GM18508 (cell line): ENCODE data around the gene PWWP2B.

Source experiments
- ATAC-seq: cut with Tn5 transposase; IDR thresholded peaks from one replicate; pipeline ENCODE4 v1.9.1; 2021; ENCODE audit warnings: moderate number of reproducible peaks; ENCODE audit not compliant: insufficient read depth, unreplicated experiment

The PWWP2B gene

DNA sequence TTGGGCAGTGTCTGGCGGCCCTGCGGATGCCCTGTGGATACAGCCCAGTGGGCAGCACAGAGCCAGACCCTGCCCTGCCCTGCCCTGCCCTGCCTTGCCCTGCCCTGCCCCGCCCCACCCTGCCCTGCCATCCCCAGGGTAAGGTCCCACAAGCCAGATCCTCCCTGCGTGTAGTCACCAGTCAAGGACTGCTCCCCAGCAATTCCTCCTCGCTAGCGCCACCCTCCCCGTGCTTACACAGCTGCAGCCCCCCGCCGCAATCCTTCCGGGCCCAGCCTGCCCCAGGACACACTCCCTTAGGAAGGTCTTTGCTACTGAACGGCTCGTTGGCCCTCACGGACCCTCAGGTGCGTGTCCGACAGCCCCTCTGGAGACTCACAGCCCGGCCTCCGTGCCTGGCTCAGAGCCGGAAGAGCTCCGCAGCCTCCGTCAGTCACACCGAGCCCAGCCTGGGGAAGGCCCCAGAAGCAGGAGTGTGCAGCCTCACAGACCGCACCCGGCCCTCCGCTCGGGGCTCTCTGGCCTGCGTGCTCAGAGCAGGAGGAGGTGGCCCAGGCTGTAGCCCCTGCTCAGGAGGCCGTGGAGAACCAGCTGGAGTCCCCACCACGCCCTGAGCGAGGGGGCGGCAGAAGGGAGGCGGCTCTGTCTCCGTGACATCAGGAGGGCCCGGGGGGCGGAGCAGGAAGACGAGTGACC is 68.3 kb downstream of the PWWP2B start:
- no peak for ATAC-seq

DNA sequence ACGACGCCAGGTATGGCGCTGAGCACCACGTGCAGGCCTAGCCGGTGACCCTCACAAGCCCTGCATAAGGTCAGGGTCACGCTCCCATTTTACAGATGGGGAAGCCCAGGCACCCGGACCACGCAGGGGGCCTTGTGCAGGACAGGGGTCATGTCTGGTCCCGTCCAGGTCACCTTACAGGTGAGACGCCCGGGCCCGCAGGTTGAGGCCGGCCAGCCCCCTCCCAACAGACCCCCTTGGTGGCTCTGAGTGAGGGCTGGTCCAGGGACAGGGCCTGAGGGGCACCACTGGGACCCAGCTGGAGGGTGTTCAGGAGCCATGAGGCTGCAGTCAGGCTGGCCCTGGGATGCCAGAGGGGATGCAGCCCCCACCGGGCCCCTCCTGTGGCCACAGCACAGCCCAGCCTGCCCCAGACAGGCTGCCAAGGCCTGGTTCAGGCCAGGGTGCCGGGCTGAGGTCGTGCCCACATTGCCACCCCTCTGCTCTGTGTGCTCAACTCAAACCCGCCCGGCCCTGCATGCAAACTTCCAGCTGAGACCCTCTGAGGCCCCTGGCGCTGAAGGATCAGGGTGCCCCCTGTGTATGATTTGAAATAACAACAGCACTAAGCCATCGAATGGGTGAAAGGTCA is 69.0 kb downstream of the PWWP2B start:
- no peak for ATAC-seq

DNA sequence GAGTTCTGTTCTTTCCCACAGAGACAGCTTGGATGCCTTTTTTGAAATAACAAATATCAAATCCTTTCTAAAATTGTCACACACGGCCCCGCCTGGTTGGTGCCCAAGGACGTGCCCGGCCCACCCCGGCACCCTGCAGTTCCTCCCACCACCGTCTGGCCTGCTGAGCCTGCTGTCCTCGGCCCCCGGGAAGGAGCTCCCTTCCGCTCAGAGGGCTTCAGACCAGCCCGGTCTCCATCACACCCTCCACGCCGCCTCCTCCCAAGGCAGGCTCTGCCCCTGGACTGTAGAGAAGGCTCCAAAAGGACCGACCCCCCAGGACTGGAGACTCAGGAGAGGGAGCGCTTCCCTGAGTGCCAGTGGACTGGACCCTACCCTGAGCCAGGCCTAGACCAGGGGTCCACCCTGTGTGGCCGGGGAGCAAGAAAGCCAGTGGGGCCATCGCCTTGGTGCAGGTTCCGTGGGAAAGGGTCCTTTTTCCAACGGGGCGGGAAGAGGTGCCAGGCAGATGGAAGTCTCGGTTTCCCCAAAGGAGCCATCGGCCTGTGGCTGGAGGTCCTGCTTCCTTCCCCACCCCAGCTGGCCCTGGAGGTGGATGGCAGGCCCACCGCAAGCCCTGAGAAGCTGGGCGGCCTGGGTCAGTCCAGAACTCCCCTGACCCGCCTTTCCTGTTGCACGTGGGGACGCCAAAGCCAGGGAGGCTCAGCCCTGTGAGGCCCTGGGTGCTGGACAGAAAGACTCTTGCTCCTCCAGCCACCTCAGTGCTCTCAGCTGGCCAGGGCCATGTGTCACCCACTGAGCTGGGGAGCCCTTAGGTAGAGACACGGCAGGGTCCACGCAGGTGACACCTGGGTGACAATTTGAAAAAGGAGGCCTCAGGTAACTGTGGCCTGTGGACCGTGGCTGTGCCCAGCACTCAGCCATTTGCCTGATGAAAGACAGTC is 69.8 kb downstream of the PWWP2B start:
- ATAC-seq: no peak
